Vagina (tissue), 2 donors: ENCODE results near the gene RPL10A. TPM values are rescaled to one million over a fixed set of nuclear protein-coding genes. Genes with fewer than 3 reads are reported as not detected.

Experiments used
- DNase-seq, 2 donors: peaks; one replicate each; pipeline ENCODE4 v3.0.0-alpha.2; 2017; ENCODE audit errors: extremely low spot score in 2 of 2
- H3K27ac ChIP-seq: fragments of 200-600 bp; sonication (generic); one replicate; pipeline ENCODE4 v1.5.1; 2019
- H3K27me3 ChIP-seq: fragments of 200-600 bp; sonication (generic); one replicate; pipeline ENCODE4 v1.5.1; 2019
- H3K36me3 ChIP-seq, 2 donors: fragments of 200-600 bp; sonication (generic); one replicate each; pipeline ENCODE4 v1.5.1; 2017 to 2019
- H3K4me1 ChIP-seq: fragments of 200-600 bp; sonication (generic); one replicate; pipeline ENCODE4 v1.5.1; 2019
- H3K4me3 ChIP-seq, 2 donors: fragments of 200-600 bp; sonication (generic); 1 replicate in 1 of 2; 2 replicates in 1 of 2; pipeline ENCODE4 v1.5.1; 2016 to 2019
- H3K9me3 ChIP-seq: fragments of 200-600 bp; sonication (generic); one replicate; pipeline ENCODE4 v1.5.1; 2019
- POLR2A ChIP-seq, 2 donors: fragments of 450-650 bp; IDR thresholded peaks; one replicate each; pipeline ENCODE4 v1.6.1; 2017; ENCODE audit warnings: antibody characterized with exemption in 2 of 2, mild to moderate bottlenecking in 2 of 2, moderate library complexity in 2 of 2
- POLR2AphosphoS5 ChIP-seq, 2 donors: sonication (generic); formaldehyde crosslinking; IDR thresholded peaks; one replicate each; pipeline ENCODE4 v1.9.0; 2017; ENCODE audit warnings: antibody characterized with exemption in 2 of 2, mild to moderate bottlenecking in 2 of 2, low read depth in 1 of 2; ENCODE audit not compliant: insufficient read depth in 1 of 2
- intact Hi-C: fragments of 100-400 bp; cut with DNase I; formaldehyde crosslinking; loops from one replicate; pipeline ENCODE4 v1.15.1; 2023
- total RNA-seq: library from RNA; depleted of rRNA; stranded (reverse); fragments of >200 nt; gene quantifications from one replicate; pipeline ENCODE4 v1.2.3, GENCODE V29; 2016
- TF ChIP-seq, protein P1 (sequence below), 3 experiments: fragments of 450-650 bp in 2 of 3; fragments of 200-600 bp in 1 of 3; sonication (generic) in 1 of 3; IDR thresholded peaks; one replicate each; pipeline ENCODE4 v1.5.1; 2017 to 2019; ENCODE audit warnings: antibody characterized with exemption in 3 of 3, mild to moderate bottlenecking in 2 of 3, moderate library complexity in 2 of 3

RPL10A gene
- total RNA-seq, 1 donor from 2014 or later, result 2,013 TPM

DNA sequence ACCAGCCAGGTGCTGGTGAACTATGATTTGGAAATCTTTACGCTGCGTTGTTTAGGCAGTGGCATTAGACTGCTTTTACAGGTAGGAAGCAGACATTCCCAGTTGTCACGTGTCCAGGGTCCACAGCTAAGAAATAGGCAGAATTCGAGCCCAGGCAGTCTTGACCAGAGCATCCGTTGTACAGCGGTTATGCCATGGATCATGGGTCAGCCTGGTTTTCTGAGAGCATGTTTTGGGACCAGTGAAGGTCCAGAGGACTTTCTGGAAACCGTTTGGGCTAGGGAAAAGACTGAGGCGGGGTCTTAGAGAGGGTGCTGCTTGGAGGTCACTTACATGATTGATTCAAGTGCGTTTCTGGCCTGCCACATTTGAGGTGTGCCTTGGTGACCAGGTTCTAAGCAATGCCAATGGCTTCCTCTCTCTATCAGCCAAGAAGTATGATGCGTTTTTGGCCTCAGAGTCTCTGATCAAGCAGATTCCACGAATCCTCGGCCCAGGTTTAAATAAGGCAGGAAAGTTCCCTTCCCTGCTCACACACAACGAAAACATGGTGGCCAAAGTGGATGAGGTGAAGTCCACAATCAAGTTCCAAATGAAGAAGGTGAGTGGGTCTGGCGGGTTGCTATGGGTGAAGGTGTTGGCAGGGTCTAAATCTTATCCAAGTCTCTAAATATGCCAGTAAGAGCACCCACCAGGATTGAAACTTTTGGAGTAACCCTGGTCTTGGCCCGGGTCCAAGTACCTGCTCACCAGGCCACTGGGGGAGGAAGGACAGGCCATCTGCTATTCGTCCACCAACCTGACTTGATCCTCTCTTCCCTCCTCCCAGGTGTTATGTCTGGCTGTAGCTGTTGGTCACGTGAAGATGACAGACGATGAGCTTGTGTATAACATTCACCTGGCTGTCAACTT, 1.8 kb downstream of the RPL10A start:
- Histone ChIP-seq H3K27ac (peak overlapping the region; percentile 91), H3K4me3 (peak overlapping the region; percentile 75 to 76), H3K27me3 (no peaks in the 10 kb centered on the region), H3K9me3 (no peaks in the 10 kb centered on the region), H3K36me3 (peaks cover 0 to 38% of the 10 kb centered on the region in 2 donors), H3K4me1 (peaks cover 39% of the 10 kb centered on the region)
- intact Hi-C loops, result no loop called here
- no peak for DNase-seq
- no peak for TF ChIP-seq POLR2AphosphoS5 (IDR thresholded peaks at IDR 0.05; ENCODE audit: insufficient read depth in 1 of 2, low read depth in 1 of 2)
- TF ChIP-seq, protein P1, sequence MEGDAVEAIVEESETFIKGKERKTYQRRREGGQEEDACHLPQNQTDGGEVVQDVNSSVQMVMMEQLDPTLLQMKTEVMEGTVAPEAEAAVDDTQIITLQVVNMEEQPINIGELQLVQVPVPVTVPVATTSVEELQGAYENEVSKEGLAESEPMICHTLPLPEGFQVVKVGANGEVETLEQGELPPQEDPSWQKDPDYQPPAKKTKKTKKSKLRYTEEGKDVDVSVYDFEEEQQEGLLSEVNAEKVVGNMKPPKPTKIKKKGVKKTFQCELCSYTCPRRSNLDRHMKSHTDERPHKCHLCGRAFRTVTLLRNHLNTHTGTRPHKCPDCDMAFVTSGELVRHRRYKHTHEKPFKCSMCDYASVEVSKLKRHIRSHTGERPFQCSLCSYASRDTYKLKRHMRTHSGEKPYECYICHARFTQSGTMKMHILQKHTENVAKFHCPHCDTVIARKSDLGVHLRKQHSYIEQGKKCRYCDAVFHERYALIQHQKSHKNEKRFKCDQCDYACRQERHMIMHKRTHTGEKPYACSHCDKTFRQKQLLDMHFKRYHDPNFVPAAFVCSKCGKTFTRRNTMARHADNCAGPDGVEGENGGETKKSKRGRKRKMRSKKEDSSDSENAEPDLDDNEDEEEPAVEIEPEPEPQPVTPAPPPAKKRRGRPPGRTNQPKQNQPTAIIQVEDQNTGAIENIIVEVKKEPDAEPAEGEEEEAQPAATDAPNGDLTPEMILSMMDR (IDR thresholded peaks at IDR 0.05), result no peak

DNA sequence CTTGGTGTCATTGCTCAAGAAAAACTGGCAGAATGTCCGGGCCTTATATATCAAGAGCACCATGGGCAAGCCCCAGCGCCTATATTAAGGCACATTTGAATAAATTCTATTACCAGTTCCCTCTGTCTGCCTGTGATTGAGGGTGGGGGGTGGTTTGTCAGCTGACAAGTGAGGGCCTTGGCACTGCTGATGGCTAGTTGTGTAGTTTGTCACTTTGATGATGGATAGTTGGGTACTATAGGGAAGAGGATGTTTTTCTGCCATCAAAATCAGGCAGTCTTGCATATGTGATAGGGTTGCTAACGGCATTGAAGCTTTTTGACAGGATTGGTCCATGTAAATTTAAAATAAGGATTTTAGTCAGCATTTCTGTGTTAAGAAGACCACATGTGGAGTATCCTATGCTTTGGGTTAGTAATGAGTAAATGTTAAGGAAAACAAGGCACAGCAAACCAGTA, 2.5 kb downstream of the RPL10A start:
- H3K4me1 ChIP-seq, result peaks cover 39% of the 10 kb centered on the region
- intact Hi-C loops, result no loop called here

DNA sequence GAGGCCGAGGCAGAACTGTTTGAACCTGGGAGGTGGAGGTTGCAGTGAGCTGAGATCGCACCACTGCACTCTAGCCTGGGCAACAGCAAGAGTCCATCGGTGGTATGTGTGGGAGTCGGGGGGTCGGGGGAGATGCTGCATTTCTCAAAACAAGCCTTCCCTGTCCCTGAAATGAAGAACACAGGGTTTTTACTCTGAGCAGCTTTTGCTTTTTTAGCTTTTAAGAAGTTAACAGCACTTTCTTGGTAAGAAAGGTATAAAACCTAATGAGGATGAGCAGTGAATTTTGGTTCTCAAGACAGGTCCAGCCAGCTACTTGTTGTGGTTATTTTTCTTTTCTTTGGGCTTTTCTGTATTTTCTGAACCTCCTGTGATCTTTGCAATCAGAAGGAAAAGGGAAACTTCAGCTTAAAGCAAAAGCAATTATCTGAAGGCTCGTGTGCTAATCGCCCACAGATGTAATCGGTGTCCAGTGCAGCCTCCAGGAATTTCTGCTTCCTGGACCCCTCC, 3.7 kb downstream of the RPL10A start:
- intact Hi-C loops, result no loop called here
- Histone ChIP-seq H3K27ac (peak overlapping the region; percentile 91), H3K4me3 (no peak overlapping the region), H3K9me3 (no peaks in the 10 kb centered on the region), H3K4me1 (peaks cover 39% of the 10 kb centered on the region), H3K27me3 (no peaks in the 10 kb centered on the region), H3K36me3 (peaks cover 0 to 46% of the 10 kb centered on the region in 2 donors)
- no peak for DNase-seq
- TF ChIP-seq POLR2A (IDR thresholded peaks at IDR 0.05) (no peak), POLR2AphosphoS5 (IDR thresholded peaks at IDR 0.05; ENCODE audit: insufficient read depth in 1 of 2, low read depth in 1 of 2) (no peak)
- TF ChIP-seq, protein P1 (IDR thresholded peaks at IDR 0.05), result no peak

More for the DNA sequence above, 2.5 kb downstream of the RPL10A start:
- Histone ChIP-seq H3K36me3 (peaks cover 0 to 45% of the 10 kb centered on the region in 2 donors), H3K27me3 (no peaks in the 10 kb centered on the region), H3K4me3 (peak overlapping the region in 1 of 2 donors; percentile 75), H3K27ac (peak overlapping the region; percentile 91), H3K9me3 (no peaks in the 10 kb centered on the region)
- DNase-seq, result no peak
- TF ChIP-seq POLR2A (IDR thresholded peaks at IDR 0.05) (no peak), POLR2AphosphoS5 (IDR thresholded peaks at IDR 0.05; ENCODE audit: insufficient read depth in 1 of 2, low read depth in 1 of 2) (no peak)
- TF ChIP-seq, protein P1 (IDR thresholded peaks at IDR 0.05), result no peak

DNA sequence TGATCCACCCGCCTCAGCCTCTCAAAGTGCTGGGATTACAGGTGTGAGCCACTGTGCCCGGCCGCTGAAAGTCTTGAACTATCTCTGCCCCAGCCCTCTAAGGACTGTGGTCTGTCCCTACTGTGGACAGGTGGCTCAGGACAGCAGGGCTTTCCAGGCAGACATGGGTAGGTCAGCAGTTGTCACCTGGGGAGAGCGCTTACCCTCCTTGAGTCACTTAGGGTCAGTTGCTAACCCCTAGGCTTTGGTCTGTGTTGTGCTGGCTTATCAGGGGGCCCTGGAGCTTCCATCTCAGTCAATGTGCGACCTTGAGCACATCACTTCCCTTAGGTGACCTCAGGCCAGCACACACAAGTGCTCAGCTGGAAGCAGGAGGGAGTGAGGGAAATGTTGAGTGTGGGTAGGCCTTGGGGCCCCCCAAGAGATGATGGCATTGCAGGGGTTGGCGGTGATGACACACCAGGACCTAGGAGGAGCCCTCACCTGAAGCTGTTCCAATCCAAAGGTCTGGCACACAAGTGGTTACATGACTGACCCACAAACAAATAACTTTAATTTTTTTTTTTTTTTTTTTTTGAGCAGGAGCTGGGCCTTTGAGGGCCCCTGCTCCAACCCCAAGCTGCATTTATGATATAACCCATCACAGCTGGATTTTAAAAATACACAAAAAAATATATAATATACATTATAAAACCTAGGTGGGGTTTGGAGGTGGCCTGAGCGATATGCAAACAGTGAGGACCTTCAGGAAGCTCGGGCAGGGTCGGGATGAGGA, 5.1 kb downstream of the RPL10A start:
- Histone ChIP-seq H3K36me3 (peaks cover 0 to 52% of the 10 kb centered on the region in 2 donors), H3K9me3 (no peaks in the 10 kb centered on the region), H3K27ac (no peak overlapping the region), H3K4me3 (no peak overlapping the region), H3K27me3 (no peaks in the 10 kb centered on the region), H3K4me1 (peaks cover 39% of the 10 kb centered on the region)
- TF ChIP-seq, protein P1 (IDR thresholded peaks at IDR 0.05), result no peak
- TF ChIP-seq POLR2A (IDR thresholded peaks at IDR 0.05) (no peak), POLR2AphosphoS5 (IDR thresholded peaks at IDR 0.05; ENCODE audit: insufficient read depth in 1 of 2, low read depth in 1 of 2) (no peak)
- no peak for DNase-seq
- intact Hi-C loops, result no loop called here
